K562 (cell line): ENCODE data around the gene GTSE1. TPM values are rescaled to one million over a fixed set of nuclear protein-coding genes. Genes with fewer than 3 reads are reported as not detected.
A peak's percentile ranks its signal among the peaks of the same experiment; 100 is the strongest.

ENCODE experiments used
- ATAC-seq: fragments of 200-7000 bp; cut with Tn5 transposase; 3 replicates; pipeline ENCODE4 v1.9.1; 2020; ENCODE audit warnings: moderate library complexity
- BruUV-seq: library from RNA; stranded (reverse); fragments of 400-500 nt; replicated peaks from 2 replicates; lab custom pipeline; 2021; lab: Mats Ljungman, UMichigan
- CTCF ChIA-PET: fragments of 300-600 bp; formaldehyde crosslinking; extraction: SDS; loops from one replicate; lab custom pipeline; 2021; ENCODE audit warnings: low intra/inter-chr PET ratio; lab: Yijun Ruan, JAX
- POLR2A ChIA-PET: fragments of 300-600, 350-650 bp; sonication (Branson Sonifier 250); formaldehyde crosslinking; extraction: SDS; loops from one replicate; lab custom pipeline; 2021; ENCODE audit warnings: antibody characterized with exemption, inconsistent platforms; lab: Yijun Ruan, JAX
- DNase-seq, 4 experiments: peaks; one replicate each; pipeline versions ENCODE4 v3.0.0 to v3.0.0-alpha.2; 2011 to 2018; ENCODE audit warnings: low spot score in 3 of 4, mixed read lengths in 3 of 4; ENCODE audit errors: extremely low read depth in 1 of 4
- FAIRE-seq: peaks from 2 replicates; lab custom pipeline; 2011; peaks lifted over from hg19 to GRCh38; lab: Jason Lieb, UNC
- H2AFZ ChIP-seq: 2 replicates; pipeline ENCODE4 v1.6.0; 2011; ENCODE audit warnings: low read depth, low read length, control low read depth, inconsistent platforms
- H3K27ac ChIP-seq: fragments of 200-600 bp; 3 replicates; pipeline ENCODE4 v1.8.0; 2011; ENCODE audit warnings: low read depth, mild to moderate bottlenecking, control low read depth, inconsistent platforms, low read length, moderate library complexity, mixed read lengths; ENCODE audit errors: extremely low read depth
- H3K27me3 ChIP-seq, 2 experiments: fragments of 300-600 bp in 1 of 2; 2 replicates in 1 of 2; 3 replicates in 1 of 2; pipeline versions ENCODE4 v1.6.0 to v1.8.0; 2011; ENCODE audit warnings: inconsistent platforms in 2 of 2, low read length in 2 of 2, mild to moderate bottlenecking in 1 of 2, mixed read lengths in 1 of 2, moderate library complexity in 1 of 2; ENCODE audit not compliant: control insufficient read depth in 2 of 2, insufficient read depth in 2 of 2
- H3K36me3 ChIP-seq: fragments of 300-600 bp; 3 replicates; pipeline ENCODE4 v1.8.0; 2011; ENCODE audit warnings: mild to moderate bottlenecking, low read length, inconsistent platforms; ENCODE audit not compliant: control insufficient read depth, insufficient read depth
- H3K4me1 ChIP-seq, 2 experiments: fragments of 200-600 bp in 1 of 2; replicated peaks in 1 of 2; 2 replicates in 1 of 2; 3 replicates in 1 of 2; pipeline versions ENCODE4 v1.5.1 to v1.8.0; 2011; ENCODE audit warnings: inconsistent platforms in 2 of 2, low read length in 2 of 2, mild to moderate bottlenecking in 1 of 2, mixed read lengths in 1 of 2, moderate library complexity in 1 of 2; ENCODE audit not compliant: control insufficient read depth in 2 of 2, insufficient read depth in 2 of 2
- H3K4me2 ChIP-seq: 2 replicates; pipeline ENCODE4 v1.6.1; 2011; ENCODE audit warnings: low read length, control low read depth, inconsistent platforms, mixed read lengths; ENCODE audit not compliant: insufficient read depth
- H3K4me3 ChIP-seq: fragments of 200-600 bp; sonication (generic), shearing (Covaris generic); 2 replicates; pipeline ENCODE4 v1.5.1; 2016; ENCODE audit warnings: control low read depth, inconsistent platforms
- H3K79me2 ChIP-seq: fragments of 200-600 bp; 3 replicates; pipeline ENCODE4 v1.8.0; 2011; ENCODE audit warnings: low read length, inconsistent platforms; ENCODE audit not compliant: control insufficient read depth, insufficient read depth
- H3K9ac ChIP-seq, 2 experiments: 2 replicates each; pipeline versions ENCODE4 v1.6.0 to v1.6.1; 2011; ENCODE audit warnings: low read depth in 2 of 2, low read length in 2 of 2, control low read depth in 1 of 2, inconsistent platforms in 1 of 2, mild to moderate bottlenecking in 1 of 2, mixed read lengths in 1 of 2; ENCODE audit not compliant: insufficient read depth in 1 of 2
- H3K9me1 ChIP-seq: one replicate; pipeline ENCODE4 v1.6.0; 2011; ENCODE audit warnings: inconsistent platforms, mild to moderate bottlenecking, low read length, moderate library complexity; ENCODE audit not compliant: control insufficient read depth, insufficient read depth
- H3K9me3 ChIP-seq: replicated peaks from 2 replicates; pipeline ENCODE4 v1.5.1; 2011; ENCODE audit warnings: low read depth, low read length, inconsistent platforms; ENCODE audit not compliant: control insufficient read depth, insufficient read depth
- H4K20me1 ChIP-seq: replicated peaks from 2 replicates; pipeline ENCODE4 v1.6.1; 2011; ENCODE audit warnings: low read length, inconsistent platforms, mixed read lengths; ENCODE audit not compliant: control insufficient read depth, insufficient read depth
- DNMT1 ChIP-seq: fragments of 450-650 bp; IDR thresholded peaks from 2 replicates; pipeline ENCODE4 v1.6.1; 2016; ENCODE audit warnings: antibody characterized with exemption, mild to moderate bottlenecking
- HINFP ChIP-seq: fragments of 450-650 bp; conservative IDR thresholded peaks from 2 replicates; pipeline ENCODE4 v1.6.1; 2016; ENCODE audit warnings: missing genetic modification characterization, low read depth, mild to moderate bottlenecking, control low read depth, missing compliant biosample characterization
- HMGXB4 ChIP-seq: sonication (generic); formaldehyde crosslinking; IDR thresholded peaks from 2 replicates; pipeline ENCODE4 v1.8.1; 2023; ENCODE audit warnings: mild to moderate bottlenecking, missing genetic modification reagents
- HNRNPK ChIP-seq: fragments of 200-400 bp; formaldehyde crosslinking; IDR thresholded peaks from one replicate; pipeline ENCODE4 v1.6.1; 2018; ENCODE audit warnings: mild to moderate bottlenecking, low read depth, low read length; ENCODE audit not compliant: poor library complexity, severe bottlenecking
- KDM1A ChIP-seq, 2 experiments: fragments of 450-650 bp; IDR thresholded peaks; 2 replicates each; pipeline ENCODE4 v1.6.1; 2016; ENCODE audit warnings: mild to moderate bottlenecking in 2 of 2
- KLF6 ChIP-seq: fragments of 250-450 bp; sonication (Bioruptor Pico); IDR thresholded peaks from 2 replicates; pipeline ENCODE4 v1.4.0; 2020; ENCODE audit warnings: mild to moderate bottlenecking, moderate library complexity, borderline replicate concordance
- MXI1 ChIP-seq: IDR thresholded peaks from 2 replicates; pipeline ENCODE4 v1.6.1; 2011; ENCODE audit warnings: low read depth, mild to moderate bottlenecking, improper control_type of control experiment, low read length
- NFYB ChIP-seq: IDR thresholded peaks from 2 replicates; pipeline ENCODE4 v1.6.1; 2011; ENCODE audit warnings: mild to moderate bottlenecking, moderate library complexity; ENCODE audit not compliant: insufficient read length; ENCODE audit errors: extremely low read depth
- PML ChIP-seq: IDR thresholded peaks from 2 replicates; pipeline ENCODE4 v1.6.1; 2012; ENCODE audit warnings: low read length, inconsistent platforms
- RBM25 ChIP-seq: fragments of 200-400 bp; formaldehyde crosslinking; IDR thresholded peaks from 2 replicates; pipeline ENCODE4 v1.6.1; 2018; ENCODE audit warnings: low read length, low read depth, moderate library complexity; ENCODE audit not compliant: severe bottlenecking
- SUPT5H ChIP-seq: fragments of 450-650 bp; IDR thresholded peaks from 2 replicates; pipeline ENCODE4 v1.6.1; 2016
- TFE3 ChIP-seq: fragments of 450-650 bp; formaldehyde crosslinking; IDR thresholded peaks from 2 replicates; pipeline ENCODE4 v1.4.0; 2020; ENCODE audit warnings: mild to moderate bottlenecking, mixed read lengths
- TOE1 ChIP-seq, 2 experiments: fragments of 450-650 bp in 1 of 2; sonication (generic) in 1 of 2; formaldehyde crosslinking in 1 of 2; IDR thresholded peaks; 2 replicates each; pipeline versions ENCODE4 v1.7.1 to v1.8.0; 2016 to 2022; ENCODE audit warnings: borderline replicate concordance in 2 of 2, mild to moderate bottlenecking in 2 of 2, antibody characterized with exemption in 1 of 2, inconsistent platforms in 1 of 2, low read depth in 1 of 2, missing genetic modification reagents in 1 of 2, moderate library complexity in 1 of 2
- USF2 ChIP-seq: sonication (generic); formaldehyde crosslinking; IDR thresholded peaks from 2 replicates; pipeline ENCODE4 v1.5.0; 2020; ENCODE audit warnings: missing genetic modification reagents
- ZNF311 ChIP-seq: fragments of 250-450 bp; sonication (Bioruptor Pico); IDR thresholded peaks from 2 replicates; pipeline ENCODE4 v1.4.0; 2020; ENCODE audit warnings: mild to moderate bottlenecking, moderate library complexity
- ZNF431 ChIP-seq: sonication (generic); formaldehyde crosslinking; IDR thresholded peaks from 2 replicates; pipeline ENCODE4 v1.8.0; 2022; ENCODE audit warnings: mild to moderate bottlenecking, missing genetic modification reagents
- WGBS: fragments of 100-300 bp; shearing (Covaris generic); methylation state at CpG from one replicate; pipeline ENCODE4 v1.1.6; 2016; ENCODE audit warnings: low coverage, mixed read lengths; ENCODE audit not compliant: insufficient coverage; ENCODE audit errors: missing lambda C conversion rate; 5-methylcytosine and 5-hydroxymethylcytosine counted together
- in situ Hi-C: fragments of 300-500 bp; cut with MboI; formaldehyde crosslinking; loops from 4 replicates; pipeline ENCODE4 v1.15.0; 2018; ENCODE audit warnings: inconsistent platforms, mixed read lengths
- intact Hi-C: fragments of 100-400 bp; cut with micrococcal nuclease; formaldehyde crosslinking; loops from 2 replicates; pipeline ENCODE4 v1.14.2; 2022
- polyA plus RNA-seq, 8 experiments: library from polyadenylated mRNA; depleted of rRNA in 4 of 8; stranded (reverse) in 5 of 8; unstranded in 3 of 8; fragments of >200 nt; fragmentation: Nextera tagmentation in 2 of 8; fragmentation: Illumina TruSeq in 1 of 8; extraction: Ambion mirVana in 2 of 8; extraction: Trizol in 1 of 8; gene quantifications; 2 replicates each; pipeline versions ENCODE4 v1.2.1 to v1.2.3, GENCODE V29; 2011 to 2014; ENCODE audit warnings: inconsistent platforms in 1 of 8, missing spikeins in 1 of 8
- total RNA-seq, 7 experiments: library from RNA; depleted of rRNA in 6 of 7; stranded (reverse); fragments of >200 nt in 6 of 7; fragmentation: Illumina TruSeq in 2 of 7; extraction: Trizol in 2 of 7; gene quantifications; 2 replicates each; pipeline versions ENCODE4 v1.2.1 to v1.2.3, GENCODE V29; 2011 to 2021; ENCODE audit warnings: low replicate concordance in 1 of 7

The GTSE1 gene
- total and polyA plus RNA-seq, 9 of the 15 experiments (the other 6 are each of a cell fraction or from before 2014, with no cell fraction given): 2.5 to 22.5 (median 12.9) TPM

- ChIA-PET CTCF (no interaction called here), POLR2A (interaction anchor here (0.7 kb wide), 1 partner anchor 20 kb away, joined by 3 read pairs; no protein-coding TSS in a partner anchor)
- Histone ChIP-seq H3K4me2 (no peak overlapping the region), H3K4me3 (no peak overlapping the region), H3K4me1 (no peaks in the 10 kb centered on the region; a peak in 2 of 5 replicates), H3K9me1 (no peaks in the 10 kb centered on the region), H3K9me3 (no peaks in the 10 kb centered on the region), H3K79me2 (no peaks in the 10 kb centered on the region), H4K20me1 (no peaks in the 10 kb centered on the region), H2AFZ (no peak overlapping the region), H3K27me3 (no peaks in the 10 kb centered on the region), H3K9ac (no peak overlapping the region), H3K27ac (no peak overlapping the region), H3K36me3 (peaks cover 72% of the 10 kb centered on the region; the same call in 2 of the 3 replicates)
- in situ Hi-C loops: no loop called here
- DNase-seq: peak in 3 of 4 experiments; percentile 34 to 57 (median 53)
- BruUV-seq: no TSS peak
- FAIRE-seq: no peak
- 79% methylated on average over 3 of the region's 3 CpGs for WGBS
- intact Hi-C loops: no loop called here
- 0 out of 3 replicates have a peak, but pooled peaks have one; percentile 34 for ATAC-seq
- TF ChIP-seq HMGXB4 (no peak), USF2 (CRISPR knock-in tag) (peak; percentile 52), TFE3 (CRISPR knock-in tag) (peak; percentile 75), MXI1 (no peak), KDM1A (IDR thresholded peaks at IDR 0.05) (no peak), TOE1 (IDR thresholded peaks at IDR 0.05; ENCODE audit: borderline replicate concordance) (peak; percentile 76), TOE1 (CRISPR knock-in tag; IDR thresholded peaks at IDR 0.05; ENCODE audit: borderline replicate concordance, low read depth) (no peak), PML (no peak), HNRNPK (no peak), HINFP (tag) (no peak), ZNF311 (no peak), KLF6 (CRISPR knock-in tag) (no peak), NFYB (peak; percentile 93), ZNF431 (no peak), DNMT1 (no peak), SUPT5H (no peak), RBM25 (peak; percentile 49)
Observed at GRCh38 chr22:46275455-46276122, 21.1 kb upstream of the GTSE1 start.
